H9 (cell line): ENCODE measurements around the gene ZDHHC17. TPM values are rescaled to one million over a fixed set of nuclear protein-coding genes. Genes with fewer than 3 reads are reported as not detected.

Source experiments
- DNase-seq: peaks from one replicate; pipeline ENCODE4 v3.0.0-alpha.2; 2017
- H2AFZ ChIP-seq: one replicate; pipeline ENCODE4 v1.6.1; 2013; ENCODE audit warnings: mild to moderate bottlenecking, low read length, control low read depth, moderate library complexity
- H2AK5ac ChIP-seq: 2 replicates; pipeline ENCODE4 v1.6.1; 2013; ENCODE audit warnings: low read length, control low read depth, mixed read lengths; ENCODE audit not compliant: insufficient read length
- H2BK120ac ChIP-seq: one replicate; pipeline ENCODE4 v1.6.1; 2013; ENCODE audit warnings: low read depth, mild to moderate bottlenecking, low read length, control low read depth, inconsistent platforms; ENCODE audit not compliant: poor library complexity, severe bottlenecking
- H2BK12ac ChIP-seq: 2 replicates; pipeline ENCODE4 v1.6.1; 2013; ENCODE audit warnings: low read length, control low read depth, mixed read lengths, low read depth; ENCODE audit not compliant: insufficient read length
- H2BK15ac ChIP-seq: 2 replicates; pipeline ENCODE4 v1.6.1; 2013; ENCODE audit warnings: low read depth, low read length, control low read depth
- H2BK20ac ChIP-seq: one replicate; pipeline ENCODE4 v1.6.1; 2013; ENCODE audit warnings: low read depth, mild to moderate bottlenecking, low read length, control low read depth, inconsistent platforms; ENCODE audit not compliant: poor library complexity, severe bottlenecking
- H2BK5ac ChIP-seq: 2 replicates; pipeline ENCODE4 v1.6.1; 2013; ENCODE audit warnings: low read length, control low read depth, mixed read lengths; ENCODE audit not compliant: insufficient read length
- H3K14ac ChIP-seq: 2 replicates; pipeline ENCODE4 v1.6.1; 2013; ENCODE audit warnings: low read length, control low read depth; ENCODE audit not compliant: insufficient read depth
- H3K18ac ChIP-seq: 2 replicates; pipeline ENCODE4 v1.6.1; 2013; ENCODE audit warnings: low read depth, mild to moderate bottlenecking, mixed read lengths, low read length, control low read depth; ENCODE audit not compliant: insufficient read length
- H3K23ac ChIP-seq: 2 replicates; pipeline ENCODE4 v1.6.1; 2013; ENCODE audit warnings: low read length, control low read depth, mixed read lengths, low read depth; ENCODE audit not compliant: insufficient read length
- H3K23me2 ChIP-seq: 2 replicates; pipeline ENCODE4 v1.6.1; 2013; ENCODE audit warnings: low read depth, mild to moderate bottlenecking, mixed read lengths, low read length, control low read depth; ENCODE audit not compliant: insufficient read length, poor library complexity, severe bottlenecking
- H3K27ac ChIP-seq: 2 replicates; pipeline ENCODE4 v1.5.1; 2013; ENCODE audit warnings: low read length, control low read depth, mixed read lengths, low read depth; ENCODE audit not compliant: insufficient read length
- H3K27me3 ChIP-seq: 2 replicates; pipeline ENCODE4 v1.6.1; 2013; ENCODE audit warnings: low read length, control low read depth, inconsistent platforms; ENCODE audit not compliant: insufficient read depth
- H3K4ac ChIP-seq: 2 replicates; pipeline ENCODE4 v1.6.1; 2013; ENCODE audit warnings: low read depth, mild to moderate bottlenecking, control low read depth, inconsistent platforms, low read length, moderate library complexity
- H3K4me1 ChIP-seq: 2 replicates; pipeline ENCODE4 v1.6.1; 2013; ENCODE audit warnings: low read length, control low read depth, inconsistent platforms; ENCODE audit not compliant: insufficient read depth
- H3K4me2 ChIP-seq: 2 replicates; pipeline ENCODE4 v1.6.1; 2013; ENCODE audit warnings: low read length, control low read depth, mixed read lengths; ENCODE audit not compliant: insufficient read length, insufficient read depth
- H3K56ac ChIP-seq: 2 replicates; pipeline ENCODE4 v1.6.1; 2013; ENCODE audit warnings: low read depth, mild to moderate bottlenecking, mixed read lengths, low read length, control low read depth; ENCODE audit not compliant: insufficient read length
- H3K79me1 ChIP-seq: 2 replicates; pipeline ENCODE4 v1.6.1; 2013; ENCODE audit warnings: low read depth, mild to moderate bottlenecking, moderate library complexity, low read length, control low read depth, inconsistent platforms; ENCODE audit not compliant: insufficient read depth, poor library complexity, severe bottlenecking
- H3K79me2 ChIP-seq: 2 replicates; pipeline ENCODE4 v1.6.1; 2013; ENCODE audit warnings: low read length, control low read depth, inconsistent platforms; ENCODE audit not compliant: insufficient read depth
- H3K9ac ChIP-seq: 2 replicates; pipeline ENCODE4 v1.6.1; 2013; ENCODE audit warnings: low read length, control low read depth, mixed read lengths; ENCODE audit not compliant: insufficient read length; ENCODE audit errors: extremely low read depth
- H3K9me3 ChIP-seq: one replicate; pipeline ENCODE4 v1.6.1; 2013; ENCODE audit warnings: low read depth, low read length, inconsistent platforms; ENCODE audit not compliant: control insufficient read depth
- H3T11ph ChIP-seq: one replicate; pipeline ENCODE4 v1.6.1; 2013; ENCODE audit warnings: mild to moderate bottlenecking, low read length, control low read depth, inconsistent platforms
- H4K20me1 ChIP-seq: one replicate; pipeline ENCODE4 v1.6.1; 2013; ENCODE audit not compliant: control insufficient read depth, insufficient read length, insufficient read depth
- H4K5ac ChIP-seq: 2 replicates; pipeline ENCODE4 v1.6.1; 2013; ENCODE audit warnings: low read depth, mild to moderate bottlenecking, mixed read lengths, low read length, control low read depth; ENCODE audit not compliant: insufficient read length
- H4K8ac ChIP-seq: replicated peaks from 2 replicates; pipeline ENCODE4 v1.6.1; 2013; ENCODE audit warnings: low read length, control low read depth, mixed read lengths, low read depth; ENCODE audit not compliant: insufficient read length
- H4K91ac ChIP-seq: 2 replicates; pipeline ENCODE4 v1.6.1; 2013; ENCODE audit warnings: low read depth, mild to moderate bottlenecking, moderate library complexity, mixed read lengths, low read length, control low read depth; ENCODE audit not compliant: insufficient read length
- H3K27ac Mint-ChIP-seq, 3 experiments: 2 replicates in 2 of 3; 3 replicates in 1 of 3; pipeline ENCODE4 v1.8.0; 2020 to 2021; ENCODE audit warnings: mixed read lengths in 3 of 3, mild to moderate bottlenecking in 1 of 3, moderate library complexity in 1 of 3
- H3K27me3 Mint-ChIP-seq: 2 replicates; pipeline ENCODE4 v1.8.0; 2021; ENCODE audit warnings: low read depth, mild to moderate bottlenecking, moderate library complexity, mixed read lengths
- H3K36me3 Mint-ChIP-seq, 3 experiments: 2 replicates in 2 of 3; 3 replicates in 1 of 3; pipeline ENCODE4 v1.8.0; 2020 to 2021; ENCODE audit warnings: low read depth in 3 of 3, mixed read lengths in 3 of 3; ENCODE audit not compliant: insufficient read depth in 1 of 3
- H3K4me1 Mint-ChIP-seq, 2 experiments: 2 replicates each; pipeline ENCODE4 v1.8.0; 2020; ENCODE audit warnings: mixed read lengths in 2 of 2
- H3K4me3 Mint-ChIP-seq, 2 experiments: 2 replicates in 1 of 2; 3 replicates in 1 of 2; pipeline ENCODE4 v1.8.0; 2020 to 2021; ENCODE audit warnings: mild to moderate bottlenecking in 2 of 2, mixed read lengths in 2 of 2, moderate library complexity in 1 of 2
- H3K9me3 Mint-ChIP-seq, 2 experiments: 2 replicates in 1 of 2; 3 replicates in 1 of 2; pipeline ENCODE4 v1.8.0; 2020; ENCODE audit warnings: mild to moderate bottlenecking in 2 of 2, mixed read lengths in 2 of 2, moderate library complexity in 1 of 2
- CTCF ChIP-seq: fragments of 200-600 bp; sonication (generic); conservative IDR thresholded peaks from 3 replicates; pipeline ENCODE4 v1.8.0; 2021; ENCODE audit warnings: antibody characterized with exemption, mild to moderate bottlenecking
- WGBS: extraction: QIAGEN DNeasy Blood & Tissue Kit; methylation state at CpG from one replicate; pipeline ENCODE4 v1.1.7; 2013; ENCODE audit warnings: missing lambda C conversion rate, low lambda C conversion rate, mixed read lengths; ENCODE audit not compliant: insufficient read length; ENCODE audit errors: extremely low coverage; 5-methylcytosine and 5-hydroxymethylcytosine counted together
- total RNA-seq: library from RNA; stranded (reverse); gene quantifications from 2 replicates; pipeline ENCODE4 v1.2.1, GENCODE V29; 2021

The ZDHHC17 gene
- total RNA-seq, 1 experiment from 2014 or later = 32.6 TPM

- H3T11ph ChIP-seq = no peak overlapping the region
- Mint-ChIP-seq H3K36me3 (peaks cover 0 to 32% (median 20%) of the 10 kb centered on the region in 3 experiments; a peak in 5 of 7 replicates), H3K4me3 (no peak overlapping the region), H3K9me3 (no peaks in the 10 kb centered on the region), H3K27ac (no peak overlapping the region), H3K4me1 (no peaks in the 10 kb centered on the region), H3K27me3 (no peaks in the 10 kb centered on the region)
- no peak overlapping the region for H3K18ac ChIP-seq
- no peaks in the 10 kb centered on the region for H3K27me3 ChIP-seq
- H2AFZ ChIP-seq = no peak overlapping the region
- H3K4me2 ChIP-seq = no peak overlapping the region
- H3K14ac ChIP-seq = no peak overlapping the region
- no peak overlapping the region for H2AK5ac ChIP-seq
- no CpG with 5 or more reads among the region's 2 CpGs for WGBS
- DNase-seq = no peak
- no peaks in the 10 kb centered on the region for H3K4me1 ChIP-seq
- H3K56ac ChIP-seq = no peak overlapping the region
- no peak overlapping the region for H2BK120ac ChIP-seq
- H4K5ac ChIP-seq = no peak overlapping the region
- no peaks in the 10 kb centered on the region for H4K20me1 ChIP-seq
- H2BK20ac ChIP-seq = no peak overlapping the region
- no peak overlapping the region for H2BK5ac ChIP-seq
- no peak overlapping the region for H4K8ac ChIP-seq
- H3K9me3 ChIP-seq = no peaks in the 10 kb centered on the region
- no peak overlapping the region for H3K27ac ChIP-seq
- no peak overlapping the region for H2BK12ac ChIP-seq
- H4K91ac ChIP-seq = no peak overlapping the region
- H3K79me1 ChIP-seq = no peaks in the 10 kb centered on the region
- H3K23me2 ChIP-seq = no peaks in the 10 kb centered on the region
- no peak overlapping the region for H2BK15ac ChIP-seq
- H3K79me2 ChIP-seq = no peaks in the 10 kb centered on the region
- no peak for TF ChIP-seq CTCF
- H3K9ac ChIP-seq = no peak overlapping the region
- H3K4ac ChIP-seq = no peak overlapping the region
- no peak overlapping the region for H3K23ac ChIP-seq
Measured at GRCh38 chr12:76848132-76848531, 84.2 kb downstream of the ZDHHC17 start.
